ENCODE data around the gene PPOX.

DNA sequence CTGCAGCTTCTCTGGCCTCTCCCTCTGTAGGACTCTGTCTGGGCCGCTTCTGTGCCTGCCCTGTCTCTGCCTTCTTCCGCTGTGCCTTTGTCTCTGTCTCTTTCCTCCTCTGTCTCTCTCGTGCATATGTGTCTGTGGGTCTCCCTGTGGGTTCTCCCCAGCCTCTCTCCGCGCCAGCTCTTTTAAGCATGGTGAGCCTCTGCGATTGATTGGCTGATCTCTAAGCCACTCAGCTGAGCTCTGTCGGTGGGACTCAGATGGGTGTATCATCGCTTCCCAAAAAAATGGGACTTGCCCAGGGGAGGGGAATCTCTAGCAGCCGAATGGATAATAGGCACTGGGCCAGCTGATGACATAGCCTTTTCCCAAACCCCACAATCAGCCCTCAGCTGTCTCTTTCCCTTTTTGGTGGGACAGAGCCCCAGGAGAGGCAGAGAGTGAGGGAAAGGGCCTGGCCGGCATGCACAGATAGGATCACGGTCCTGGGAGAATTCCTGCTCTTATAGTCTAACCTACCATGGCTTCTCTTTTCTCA is 32.7 kb downstream of the PPOX start, which contains the start of gene ADAMTS4:
- TF ChIP-seq, protein P1, sequence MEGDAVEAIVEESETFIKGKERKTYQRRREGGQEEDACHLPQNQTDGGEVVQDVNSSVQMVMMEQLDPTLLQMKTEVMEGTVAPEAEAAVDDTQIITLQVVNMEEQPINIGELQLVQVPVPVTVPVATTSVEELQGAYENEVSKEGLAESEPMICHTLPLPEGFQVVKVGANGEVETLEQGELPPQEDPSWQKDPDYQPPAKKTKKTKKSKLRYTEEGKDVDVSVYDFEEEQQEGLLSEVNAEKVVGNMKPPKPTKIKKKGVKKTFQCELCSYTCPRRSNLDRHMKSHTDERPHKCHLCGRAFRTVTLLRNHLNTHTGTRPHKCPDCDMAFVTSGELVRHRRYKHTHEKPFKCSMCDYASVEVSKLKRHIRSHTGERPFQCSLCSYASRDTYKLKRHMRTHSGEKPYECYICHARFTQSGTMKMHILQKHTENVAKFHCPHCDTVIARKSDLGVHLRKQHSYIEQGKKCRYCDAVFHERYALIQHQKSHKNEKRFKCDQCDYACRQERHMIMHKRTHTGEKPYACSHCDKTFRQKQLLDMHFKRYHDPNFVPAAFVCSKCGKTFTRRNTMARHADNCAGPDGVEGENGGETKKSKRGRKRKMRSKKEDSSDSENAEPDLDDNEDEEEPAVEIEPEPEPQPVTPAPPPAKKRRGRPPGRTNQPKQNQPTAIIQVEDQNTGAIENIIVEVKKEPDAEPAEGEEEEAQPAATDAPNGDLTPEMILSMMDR (conservative IDR thresholded peaks at IDR 0.05 in 1 of 2, IDR thresholded peaks at IDR 0.05 in 1 of 2; ENCODE audit: extremely low read depth in 1 of 2, insufficient read depth in 1 of 2, low read depth in 1 of 2, low read length in 2 of 2), result no peak
- TF ChIP-seq EZH2 (IDR thresholded peaks at IDR 0.05; ENCODE audit: borderline replicate concordance, low read length), result no peak

Measured in mammary epithelial cell (primary cell).